ENCODE measurements around the gene S100A7A.

DNA sequence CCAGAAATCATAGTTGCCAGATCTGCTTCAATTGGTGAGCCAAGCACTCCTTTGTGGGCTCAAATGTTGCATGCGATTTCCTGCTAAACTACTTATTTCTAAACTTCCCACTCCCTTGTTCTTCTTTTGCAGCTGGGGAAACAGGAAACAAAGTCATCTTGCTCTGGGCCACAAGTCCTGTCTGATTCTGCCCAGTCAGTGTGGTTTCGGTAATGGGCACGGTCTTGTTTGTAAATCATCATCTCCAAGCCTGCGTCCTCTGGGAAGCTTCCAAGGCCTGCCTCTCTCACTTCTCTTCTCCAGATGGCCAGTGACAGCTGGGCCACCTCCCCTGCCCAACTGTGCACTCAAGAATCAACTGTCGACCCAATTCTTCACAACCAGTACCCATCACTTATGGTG, 29.8 kb upstream of the S100A7A start:
- TF ChIP-seq, protein P1, sequence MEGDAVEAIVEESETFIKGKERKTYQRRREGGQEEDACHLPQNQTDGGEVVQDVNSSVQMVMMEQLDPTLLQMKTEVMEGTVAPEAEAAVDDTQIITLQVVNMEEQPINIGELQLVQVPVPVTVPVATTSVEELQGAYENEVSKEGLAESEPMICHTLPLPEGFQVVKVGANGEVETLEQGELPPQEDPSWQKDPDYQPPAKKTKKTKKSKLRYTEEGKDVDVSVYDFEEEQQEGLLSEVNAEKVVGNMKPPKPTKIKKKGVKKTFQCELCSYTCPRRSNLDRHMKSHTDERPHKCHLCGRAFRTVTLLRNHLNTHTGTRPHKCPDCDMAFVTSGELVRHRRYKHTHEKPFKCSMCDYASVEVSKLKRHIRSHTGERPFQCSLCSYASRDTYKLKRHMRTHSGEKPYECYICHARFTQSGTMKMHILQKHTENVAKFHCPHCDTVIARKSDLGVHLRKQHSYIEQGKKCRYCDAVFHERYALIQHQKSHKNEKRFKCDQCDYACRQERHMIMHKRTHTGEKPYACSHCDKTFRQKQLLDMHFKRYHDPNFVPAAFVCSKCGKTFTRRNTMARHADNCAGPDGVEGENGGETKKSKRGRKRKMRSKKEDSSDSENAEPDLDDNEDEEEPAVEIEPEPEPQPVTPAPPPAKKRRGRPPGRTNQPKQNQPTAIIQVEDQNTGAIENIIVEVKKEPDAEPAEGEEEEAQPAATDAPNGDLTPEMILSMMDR (IDR thresholded peaks at IDR 0.05): no peak
- TF ChIP-seq POLR2A (IDR thresholded peaks at IDR 0.05): no peak

Measured in Peyer's patch (tissue), 4 donors.